ENCODE measurements around the gene OR1J2.
"Not testable (repeated sequence)": the region's sequence is repeated elsewhere in the genome, so short reads cannot be mapped to it uniquely, and the experiment has no call there.

Gene OR1J2

DNA sequence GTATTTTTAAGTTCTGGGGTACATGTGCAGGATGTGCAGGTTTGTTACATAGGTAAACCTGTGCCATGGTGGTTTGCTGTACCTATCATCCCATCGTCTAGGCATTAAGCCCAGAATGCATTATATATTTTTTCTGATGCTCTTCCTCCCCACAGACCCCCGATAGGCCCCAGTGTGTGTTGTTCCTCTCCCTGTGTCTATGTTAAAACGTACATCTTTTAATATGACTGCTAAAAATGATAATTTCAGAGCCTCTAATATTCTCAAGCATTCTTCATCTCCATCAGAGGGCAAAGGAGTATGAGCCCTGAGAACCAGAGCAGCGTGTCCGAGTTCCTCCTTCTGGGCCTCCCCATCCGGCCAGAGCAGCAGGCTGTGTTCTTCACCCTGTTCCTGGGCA is at the start of gene OR1J2:
Gene OR1J2 (plus strand): TSS at position 301 of the 400 bp plus-strand sequence. CDS start 0 bp downstream, at position 301.
- no peak for DNase-seq

GRCh38 chr9:122463828-122464632 is 46.6 kb upstream of the OR1J2 start:
- DNase-seq: no peak

GRCh38 chr9:122464633-122465567 is 45.7 kb upstream of the OR1J2 start:
- DNase-seq: peak; percentile 60

GRCh38 chr9:122466456-122466855 is 44.1 kb upstream of the OR1J2 start:
- no peak for DNase-seq

GRCh38 chr9:122468735-122469134 is 41.9 kb upstream of the OR1J2 start:
- no peak for DNase-seq

- DNase-seq: no peak
These were observed 36.0 kb upstream of the OR1J2 start for GRCh38 chr9:122474561-122474960.

- no peak for DNase-seq
These were observed 34.9 kb upstream of the OR1J2 start for GRCh38 chr9:122475717-122476116.

DNA sequence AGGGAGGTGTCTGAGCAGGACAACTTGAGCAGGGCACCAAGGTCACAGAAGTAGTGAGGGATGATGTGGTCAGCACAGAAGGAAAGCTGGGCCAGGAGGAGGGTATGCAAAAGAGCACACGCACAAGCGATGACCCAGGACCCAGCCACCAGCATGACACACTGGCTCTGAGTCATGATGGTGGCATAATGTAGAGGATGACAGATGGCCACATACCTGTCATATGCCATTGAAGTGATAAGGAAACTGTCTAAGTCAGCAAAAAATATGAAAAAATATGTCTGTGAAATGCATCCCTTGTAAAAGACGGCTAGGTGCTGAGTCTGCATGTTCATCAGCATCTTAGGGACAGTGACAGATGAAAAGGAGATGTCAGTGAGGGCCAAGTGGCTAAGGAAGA is 33.3 kb upstream of the OR1J2 start:
- DNase-seq: no peak

GRCh38 chr9:122477826-122478225 is 32.8 kb upstream of the OR1J2 start, which contains the start of gene OR1J1:
OR1J1 (minus strand) TSS chr9:122477926; CDS start chr9:122477926, 0 bp downstream.
- no peak for DNase-seq

- no peak for DNase-seq
These were observed 31.5 kb upstream of the OR1J2 start for GRCh38 chr9:122479062-122479461.

- no peak for DNase-seq
These were observed 11.7 kb upstream of the OR1J2 start for GRCh38 chr9:122498883-122499288.

DNA sequence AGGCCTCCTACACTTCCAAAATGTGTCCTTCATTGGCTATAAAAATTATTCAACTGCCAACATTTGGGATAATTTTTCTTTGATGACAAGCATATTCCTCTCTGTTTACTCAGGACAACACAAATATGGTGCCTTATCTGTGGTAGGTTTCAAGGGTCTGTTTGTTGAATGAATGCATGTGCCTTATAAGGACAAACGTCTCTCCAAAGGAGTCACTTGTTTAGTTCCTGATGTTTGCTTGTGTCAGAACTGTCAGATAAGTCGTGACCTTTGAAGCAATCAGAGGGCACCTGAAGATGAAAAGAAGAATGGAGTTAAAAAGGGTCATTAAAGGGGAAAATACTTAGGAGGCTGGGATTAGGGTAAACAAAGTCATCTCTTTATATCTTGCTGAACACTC is 3.6 kb upstream of the OR1J2 start:
- DNase-seq: no peak

DNA sequence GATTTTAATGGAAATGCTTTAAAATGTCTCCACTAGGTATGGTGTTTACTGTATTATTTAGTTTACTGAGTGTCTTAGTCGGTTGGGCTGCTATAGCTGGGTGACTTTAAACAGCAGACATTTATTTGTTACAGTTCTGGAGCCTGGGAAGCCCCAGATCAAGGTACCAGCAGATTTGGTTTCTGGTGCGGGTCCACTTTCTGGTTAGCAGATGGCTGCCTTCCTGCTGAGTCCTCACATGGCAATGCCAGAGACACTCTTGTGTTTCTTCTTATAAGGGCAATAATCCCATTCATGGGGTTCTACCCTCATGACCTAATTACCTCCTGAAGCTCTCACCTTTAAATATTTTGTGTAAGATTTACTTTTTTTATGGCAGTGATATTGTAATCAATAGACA is 7.6 kb downstream of the OR1J2 start:
- DNase-seq: no peak

DNA sequence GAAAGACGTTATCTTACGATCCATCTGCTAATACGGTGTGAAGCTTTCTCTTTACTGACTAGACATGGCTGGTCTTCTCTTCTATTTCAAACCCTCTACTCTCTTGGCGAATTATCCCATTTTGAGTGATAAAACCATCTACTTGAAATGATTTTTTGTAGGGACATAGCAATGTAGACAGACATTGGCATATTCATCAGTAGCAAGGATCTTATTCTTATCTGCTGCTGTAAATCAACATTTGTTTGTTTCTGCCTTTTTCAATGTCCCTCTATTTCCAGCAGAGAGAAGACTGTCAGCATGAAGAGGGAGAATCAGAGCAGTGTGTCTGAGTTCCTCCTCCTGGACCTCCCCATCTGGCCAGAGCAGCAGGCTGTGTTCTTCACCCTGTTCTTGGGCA is 8.2 kb downstream of the OR1J2 start, which contains the start of gene OR1J4:
Gene OR1J4 (plus strand): TSS at position 301 of the 400 bp plus-strand sequence. CDS start 0 bp downstream, at position 301.
- no peak for DNase-seq

- DNase-seq: no peak
These were observed 8.8 kb downstream of the OR1J2 start for GRCh38 chr9:122519376-122519775.

GRCh38 chr9:122526602-122527001 is 16.0 kb downstream of the OR1J2 start:
- no peak for DNase-seq

DNA sequence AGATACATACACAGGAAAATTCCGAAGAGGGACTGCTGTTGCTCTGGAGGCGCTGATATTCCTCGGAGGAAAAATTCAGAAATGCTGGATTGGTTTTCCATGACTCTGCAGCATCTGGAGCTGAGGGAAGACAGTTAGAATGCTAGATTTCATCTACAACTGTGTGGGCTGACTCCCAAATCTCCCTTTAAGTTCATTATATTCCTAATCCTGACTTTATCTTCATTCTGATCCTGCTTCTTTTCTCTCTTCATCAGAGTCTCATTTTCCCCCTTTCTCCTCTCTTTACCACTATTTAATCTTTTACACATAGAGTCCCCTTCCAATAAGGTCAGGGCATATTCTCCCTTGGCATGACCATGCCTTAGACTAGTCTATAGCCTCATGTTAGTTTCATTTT is 16.6 kb downstream of the OR1J2 start, which contains the start of gene OR1N1:
Gene OR1N1 (minus strand): TSS at position 101 of the 400 bp plus-strand sequence. CDS start 0 bp downstream, at position 101.
- no peak for DNase-seq

GRCh38 chr9:122531157-122531556 is 20.6 kb downstream of the OR1J2 start:
- DNase-seq: not testable (repeated sequence)

GRCh38 chr9:122536134-122536533 is 25.5 kb downstream of the OR1J2 start:
- DNase-seq: no peak

- not testable (repeated sequence) for DNase-seq
These were observed 26.5 kb downstream of the OR1J2 start for GRCh38 chr9:122537066-122537465.

- DNase-seq: no peak
These were observed 28.2 kb downstream of the OR1J2 start for GRCh38 chr9:122538757-122539156.

- DNase-seq: no peak
These were observed 35.6 kb downstream of the OR1J2 start for GRCh38 chr9:122546196-122546595.

DNA sequence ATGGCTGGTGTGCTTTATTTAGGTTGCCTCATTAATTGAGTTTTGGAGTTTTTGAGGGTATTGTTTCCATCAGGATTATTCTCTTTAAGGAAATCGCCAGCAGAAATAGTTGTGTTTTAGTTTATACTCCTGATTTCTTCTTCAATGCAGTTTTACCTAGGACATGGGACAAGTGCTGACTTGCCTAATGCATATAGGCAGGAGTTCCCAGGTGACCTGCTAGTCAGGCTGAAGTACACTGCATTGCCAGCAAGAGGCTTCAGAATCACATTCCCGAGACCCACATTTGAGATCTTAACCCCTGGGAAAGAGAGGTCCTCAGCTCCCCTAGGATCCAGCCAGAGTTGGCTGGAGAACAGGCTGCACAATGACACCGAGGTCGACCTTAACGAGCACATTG is 40.8 kb downstream of the OR1J2 start:
- DNase-seq: no peak

Data from NCI-H446 treated with DMSO at 0.1 percent for 48 hours (cell line).